ENCODE results near the gene COL15A1.

The COL15A1 gene

GRCh38 chr9:99019510-99020331, 76.0 kb downstream of the COL15A1 start:
- DNase-seq: no peak

DNA sequence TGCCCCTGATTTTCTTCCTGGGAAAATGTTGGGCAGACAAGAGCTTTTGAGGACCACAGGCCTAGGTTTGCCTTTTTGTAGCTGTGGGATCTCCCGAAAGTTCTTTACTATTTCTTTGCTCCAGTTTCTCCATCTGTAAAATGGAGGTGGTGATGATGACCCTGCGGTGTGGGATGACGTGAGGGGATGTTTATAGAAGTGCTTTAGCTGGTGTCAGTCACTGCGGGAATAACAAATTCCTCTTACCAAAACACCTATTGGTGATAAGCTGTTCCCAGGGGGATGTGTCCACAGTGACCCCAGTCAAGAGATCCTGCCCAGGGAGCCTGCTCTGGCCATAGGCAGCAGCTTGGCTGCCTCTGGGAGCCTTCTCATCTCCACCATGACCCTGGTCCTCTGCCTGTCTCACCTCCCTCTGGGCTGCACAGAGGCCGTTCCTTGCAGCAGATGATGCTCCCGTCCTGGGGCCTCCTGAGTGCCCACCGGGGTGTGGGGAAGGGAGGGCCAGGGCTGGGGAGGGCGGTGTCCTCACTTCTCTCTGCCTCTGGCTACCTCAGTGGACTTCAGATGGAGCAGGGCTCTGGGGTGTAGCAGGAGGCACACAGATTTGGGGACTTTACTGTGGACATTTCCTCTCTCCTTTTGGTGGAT, 77.2 kb downstream of the COL15A1 start:
- peak; percentile 45 for DNase-seq

- DNase-seq: peak; percentile 37
Observed at GRCh38 chr9:99021512-99021911, 77.8 kb downstream of the COL15A1 start.

GRCh38 chr9:99023231-99023630, 79.5 kb downstream of the COL15A1 start:
- DNase-seq: peak; percentile 51

GRCh38 chr9:99023831-99024230, 80.1 kb downstream of the COL15A1 start:
- peak; percentile 40 for DNase-seq

- DNase-seq: peak; percentile 51
Observed at GRCh38 chr9:99024959-99025358, 81.3 kb downstream of the COL15A1 start.

GRCh38 chr9:99025616-99026270, 82.0 kb downstream of the COL15A1 start:
- peak; percentile 50 for DNase-seq

DNA sequence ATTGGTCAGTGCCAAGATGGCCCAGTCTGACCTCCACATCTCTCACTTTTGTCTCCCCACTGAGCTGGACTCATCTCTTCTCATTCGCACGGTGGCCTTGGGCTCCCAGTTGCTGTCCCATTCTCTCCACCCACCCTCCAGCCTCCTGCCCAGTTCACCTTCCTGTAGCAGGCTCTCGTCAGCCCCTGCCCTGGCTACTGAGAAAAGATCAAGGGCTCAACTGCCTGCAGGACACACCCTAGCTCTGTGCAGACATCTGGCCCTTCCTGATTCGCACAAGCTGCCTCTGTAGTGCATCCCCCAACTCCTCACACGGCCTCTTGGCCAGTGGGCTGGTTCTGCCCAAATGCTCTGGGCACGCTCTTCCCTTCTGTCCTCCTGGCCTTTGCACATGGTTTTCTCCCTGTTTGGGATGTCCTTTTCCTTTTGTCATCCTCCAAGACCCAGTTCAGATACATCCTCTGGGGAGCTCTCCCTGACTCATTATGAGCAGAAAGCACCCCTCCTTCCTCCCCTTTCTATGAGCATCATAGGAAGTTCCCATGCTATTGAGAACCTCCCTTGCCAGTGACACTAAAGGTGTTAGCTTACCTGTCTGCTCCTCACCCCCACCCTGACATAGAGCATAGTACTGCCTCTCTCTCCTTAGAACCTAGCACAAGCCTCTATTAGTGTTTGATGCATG, 82.7 kb downstream of the COL15A1 start:
- peak; percentile 51 for DNase-seq

- peak; percentile 50 for DNase-seq
Observed at GRCh38 chr9:99026956-99027298, 83.2 kb downstream of the COL15A1 start.

- peak; percentile 41 for DNase-seq
Observed at GRCh38 chr9:99027443-99027842, 83.7 kb downstream of the COL15A1 start.

- no peak for DNase-seq
Observed at GRCh38 chr9:99029083-99029645, 85.5 kb downstream of the COL15A1 start.

DNA sequence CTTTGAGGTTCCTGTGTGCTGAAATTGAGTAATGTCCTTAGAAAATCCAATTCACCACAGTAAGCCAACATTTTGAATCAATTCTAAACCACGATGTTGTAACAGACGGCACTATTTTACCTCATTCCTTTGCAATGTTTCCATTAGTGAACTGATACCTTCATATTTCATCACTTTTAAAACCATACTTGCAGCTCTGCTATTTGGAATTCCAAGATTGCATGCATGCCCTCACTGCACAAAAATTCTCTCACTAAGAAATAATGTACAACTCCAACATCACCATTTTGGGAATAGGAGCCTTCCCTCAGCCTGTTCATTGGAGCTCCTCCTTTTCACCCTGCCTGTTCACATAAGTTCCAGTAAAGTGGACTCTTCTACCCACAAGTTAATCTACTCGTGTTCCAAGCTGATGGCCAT, 86.4 kb downstream of the COL15A1 start:
- peak; percentile 7 for DNase-seq

DNA sequence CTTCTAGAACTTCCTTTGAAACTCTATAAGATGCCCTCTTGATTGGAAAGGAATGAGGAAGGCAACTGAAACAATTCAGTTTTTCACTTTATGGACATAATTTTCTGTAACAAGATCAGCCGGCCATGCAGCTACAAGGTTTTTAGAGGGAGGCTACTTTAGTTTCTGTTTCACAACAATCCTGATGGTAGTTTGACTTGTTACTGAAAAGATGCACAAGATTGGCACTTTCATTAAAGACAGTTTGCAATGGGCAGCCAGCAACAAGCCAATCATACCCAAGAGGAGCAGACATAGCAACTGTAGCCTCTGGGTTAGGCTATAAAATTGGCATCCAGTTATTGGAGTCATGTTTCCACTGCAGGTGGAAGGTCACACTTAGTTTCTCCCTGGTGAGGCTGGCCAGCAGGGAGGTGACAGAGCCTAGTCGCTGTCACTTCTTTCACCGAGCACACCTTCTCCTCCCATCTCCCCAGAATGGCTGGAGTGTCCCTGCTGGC, 87.0 kb downstream of the COL15A1 start:
- no peak for DNase-seq

DNA sequence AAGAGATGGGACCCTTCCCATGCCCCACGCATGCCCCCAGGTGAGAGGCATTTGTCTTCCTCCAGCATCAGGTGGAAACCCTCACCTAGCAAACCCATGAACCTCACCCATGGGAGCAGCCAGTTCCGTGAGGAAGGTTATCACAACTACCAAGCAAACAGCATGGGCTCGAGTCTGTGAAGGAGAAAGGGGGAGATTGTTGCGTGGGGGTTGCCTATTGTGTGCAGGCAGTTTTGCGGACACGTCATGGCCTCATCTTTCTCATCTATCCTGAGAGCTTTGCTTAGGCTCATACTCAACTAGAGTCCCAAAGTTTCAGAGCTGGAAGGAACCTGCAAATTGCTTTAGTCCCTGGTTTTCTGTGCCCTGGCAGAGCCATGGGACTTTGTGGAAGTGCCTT, 87.6 kb downstream of the COL15A1 start:
- DNase-seq: peak; percentile 19

- peak; percentile 1 for DNase-seq
Observed at GRCh38 chr9:99031994-99032393, 88.3 kb downstream of the COL15A1 start.

- no peak for DNase-seq
Observed at GRCh38 chr9:99034149-99034548, 90.4 kb downstream of the COL15A1 start.

DNA sequence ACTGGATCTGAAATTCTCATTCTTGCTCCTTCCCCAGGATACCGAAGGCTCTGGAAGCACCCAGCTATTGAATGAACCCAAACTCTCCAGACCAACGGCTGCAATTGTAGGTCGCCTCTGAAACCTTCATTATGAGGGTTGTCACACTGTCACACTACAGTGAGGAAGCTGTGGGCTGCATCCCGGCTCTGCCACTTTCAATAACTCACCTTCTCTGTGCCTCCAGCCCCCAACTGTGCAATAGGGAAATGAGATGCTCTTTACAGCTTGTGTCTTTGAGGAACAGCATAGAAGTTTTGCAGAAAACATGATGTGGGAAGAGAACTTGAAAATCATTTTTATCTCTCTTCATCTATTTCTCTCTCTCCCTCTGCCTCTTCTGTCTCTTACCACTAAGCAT, 91.6 kb downstream of the COL15A1 start:
- no peak for DNase-seq

GRCh38 chr9:99037769-99038483, 94.2 kb downstream of the COL15A1 start:
- no peak for DNase-seq

GRCh38 chr9:99038484-99038820, 94.7 kb downstream of the COL15A1 start:
- DNase-seq: no peak

DNA sequence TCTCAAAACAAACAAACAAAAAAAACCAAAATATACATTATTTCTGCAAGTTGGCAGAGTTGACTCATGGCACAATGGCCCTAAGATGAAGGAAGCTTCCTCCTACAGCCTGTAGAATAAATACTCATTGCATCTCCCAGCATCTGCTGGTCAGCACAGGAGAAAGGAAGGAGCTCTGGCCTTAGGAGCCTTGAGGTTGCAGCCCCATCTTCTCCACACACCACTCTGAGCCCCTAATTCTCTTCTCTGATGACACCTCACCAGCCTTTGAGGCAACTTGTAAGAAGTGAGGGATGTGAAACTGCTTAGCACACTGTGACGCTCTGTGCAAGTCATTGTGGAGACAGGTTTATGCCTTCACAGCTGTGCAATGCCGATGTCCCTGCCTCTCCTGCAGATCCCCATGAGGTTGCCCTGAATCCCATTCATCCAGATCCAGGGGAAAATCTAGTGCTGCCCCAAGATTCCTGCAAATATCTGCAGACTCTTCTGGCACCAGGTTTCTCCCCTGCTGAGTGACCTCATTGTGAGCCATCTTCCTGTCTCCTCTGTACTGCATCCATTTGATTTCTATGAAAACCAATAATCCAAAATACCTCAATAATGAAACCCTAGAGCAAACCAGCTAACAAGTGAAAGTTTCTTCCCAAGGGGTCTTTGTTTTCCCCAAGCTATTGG, 95.9 kb downstream of the COL15A1 start:
- no peak for DNase-seq

GRCh38 chr9:99040251-99040900, 96.7 kb downstream of the COL15A1 start:
- DNase-seq: no peak

Measured in activated CD8-positive, alpha-beta memory T cell treated with anti-CD3 and anti-CD28 coated beads for 24 hours (primary cell).